ENCODE measurements around the gene TRIM41.
A peak's percentile ranks its signal among the peaks of the same experiment; 100 is the strongest.
"Not testable (repeated sequence)": the region's sequence is repeated elsewhere in the genome, so short reads cannot be mapped to it uniquely, and the experiment has no call there.

TRIM41 gene

GRCh38 chr5:181210148-181210547 is 12.9 kb upstream of the TRIM41 start:
- not testable (repeated sequence) for DNase-seq (ENCODE audit: low read depth in 2 of 2)

GRCh38 chr5:181210698-181211097 is 12.4 kb upstream of the TRIM41 start:
- not testable (repeated sequence) for DNase-seq (ENCODE audit: low read depth in 2 of 2)

- DNase-seq (ENCODE audit: low read depth in 2 of 2) = no peak
Measured at GRCh38 chr5:181211208-181211607, 11.9 kb upstream of the TRIM41 start.

DNA sequence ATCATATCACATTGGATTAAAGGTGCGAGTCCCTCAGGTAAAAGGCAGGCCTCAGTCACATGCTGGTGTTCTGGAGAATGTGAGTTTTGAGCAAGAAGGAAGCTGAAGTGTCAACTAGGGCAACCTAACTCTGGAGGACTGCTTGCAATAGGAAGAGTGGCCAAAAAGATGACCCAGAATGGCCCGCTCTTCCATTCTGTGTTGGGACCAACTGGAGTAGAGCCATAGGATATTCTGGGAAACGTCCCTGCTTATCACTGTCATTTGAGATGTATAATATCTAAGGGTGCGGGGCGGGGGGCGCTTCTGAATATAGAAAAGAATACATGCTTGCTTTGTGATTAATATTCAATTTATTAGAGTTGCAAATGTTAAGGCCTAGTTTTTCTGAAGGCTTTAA is 11.0 kb upstream of the TRIM41 start:
- DNase-seq (ENCODE audit: low read depth in 2 of 2) = no peak

DNA sequence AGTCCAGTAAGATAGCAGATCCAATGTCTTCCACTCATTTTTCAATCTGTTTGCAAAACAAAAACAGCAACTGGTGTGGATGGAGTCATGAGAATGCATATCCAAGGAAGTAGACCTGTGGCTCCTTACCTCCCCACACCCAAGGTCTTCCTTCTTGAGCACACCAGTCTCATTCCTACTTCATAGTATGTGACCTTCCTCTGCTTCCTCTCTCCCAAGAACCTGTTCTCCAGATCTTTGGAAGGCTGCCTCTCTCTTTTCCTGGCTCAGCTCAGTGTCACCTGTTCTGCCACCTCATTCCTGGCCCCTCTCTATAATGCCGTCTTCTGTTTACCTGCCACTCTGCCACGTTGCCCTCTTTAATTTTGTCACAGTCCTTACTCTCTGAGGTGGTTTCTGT is 10.1 kb upstream of the TRIM41 start:
- no peak for DNase-seq (ENCODE audit: low read depth in 2 of 2)

- not testable (repeated sequence) for DNase-seq (ENCODE audit: low read depth in 2 of 2)
Measured at GRCh38 chr5:181214249-181214648, 8.8 kb upstream of the TRIM41 start.

GRCh38 chr5:181215997-181216989 is 6.8 kb upstream of the TRIM41 start:
- DNase-seq (ENCODE audit: low read depth in 2 of 2) = no peak

GRCh38 chr5:181217111-181217802 is 5.8 kb upstream of the TRIM41 start:
- no peak for DNase-seq (ENCODE audit: low read depth in 2 of 2)

GRCh38 chr5:181217803-181218062 is 5.3 kb upstream of the TRIM41 start:
- no peak for DNase-seq (ENCODE audit: low read depth in 2 of 2)

GRCh38 chr5:181218795-181219124 is 4.3 kb upstream of the TRIM41 start:
- no peak for DNase-seq (ENCODE audit: low read depth in 2 of 2)

DNA sequence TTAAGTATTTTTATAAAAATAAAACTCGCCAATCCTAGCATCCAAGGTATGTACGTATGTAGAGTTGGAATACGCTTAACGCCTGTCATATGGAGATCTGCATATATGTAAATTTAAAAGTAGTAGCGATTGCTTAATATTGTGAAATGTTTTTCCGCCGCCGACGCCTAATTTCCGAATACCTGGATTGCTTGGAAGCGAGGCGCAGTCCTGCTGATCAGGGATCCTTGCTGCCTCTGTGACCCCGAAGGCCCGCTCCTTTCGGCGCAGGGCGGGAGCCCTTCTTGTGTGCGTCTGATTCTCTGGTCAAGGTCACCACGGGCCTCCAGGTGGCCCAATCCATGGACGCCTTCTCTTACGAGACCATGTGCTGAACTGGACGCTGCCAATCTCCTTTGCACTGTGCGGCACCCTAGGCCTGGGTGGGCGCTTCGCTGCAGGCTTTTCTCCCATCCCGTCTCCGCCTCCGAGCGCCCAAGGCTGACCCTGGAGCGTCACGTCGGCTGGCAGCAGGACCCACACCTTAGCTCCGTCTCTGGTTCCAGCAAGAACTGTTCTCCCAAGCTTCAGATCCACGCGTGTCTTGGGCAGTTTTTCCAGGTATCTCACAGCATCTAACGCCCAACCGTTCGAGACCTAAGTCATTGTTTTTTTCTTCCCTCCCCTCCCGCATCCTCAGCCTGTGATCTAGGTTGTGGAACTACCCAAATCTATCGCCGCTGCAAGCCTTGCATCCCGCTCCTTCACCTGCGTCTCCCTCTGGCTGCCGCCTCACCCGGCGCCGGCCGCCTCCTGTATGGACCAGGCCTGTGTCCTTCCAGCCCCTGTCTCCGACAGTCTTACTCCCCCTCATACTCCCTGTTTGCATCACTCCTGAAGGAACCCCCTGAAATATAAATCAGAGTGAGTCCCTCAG is 3.6 kb upstream of the TRIM41 start:
- no peak for DNase-seq (ENCODE audit: low read depth in 2 of 2)

- DNase-seq (ENCODE audit: low read depth in 2 of 2) = no peak
Measured at GRCh38 chr5:181220178-181220515, 2.9 kb upstream of the TRIM41 start.

DNA sequence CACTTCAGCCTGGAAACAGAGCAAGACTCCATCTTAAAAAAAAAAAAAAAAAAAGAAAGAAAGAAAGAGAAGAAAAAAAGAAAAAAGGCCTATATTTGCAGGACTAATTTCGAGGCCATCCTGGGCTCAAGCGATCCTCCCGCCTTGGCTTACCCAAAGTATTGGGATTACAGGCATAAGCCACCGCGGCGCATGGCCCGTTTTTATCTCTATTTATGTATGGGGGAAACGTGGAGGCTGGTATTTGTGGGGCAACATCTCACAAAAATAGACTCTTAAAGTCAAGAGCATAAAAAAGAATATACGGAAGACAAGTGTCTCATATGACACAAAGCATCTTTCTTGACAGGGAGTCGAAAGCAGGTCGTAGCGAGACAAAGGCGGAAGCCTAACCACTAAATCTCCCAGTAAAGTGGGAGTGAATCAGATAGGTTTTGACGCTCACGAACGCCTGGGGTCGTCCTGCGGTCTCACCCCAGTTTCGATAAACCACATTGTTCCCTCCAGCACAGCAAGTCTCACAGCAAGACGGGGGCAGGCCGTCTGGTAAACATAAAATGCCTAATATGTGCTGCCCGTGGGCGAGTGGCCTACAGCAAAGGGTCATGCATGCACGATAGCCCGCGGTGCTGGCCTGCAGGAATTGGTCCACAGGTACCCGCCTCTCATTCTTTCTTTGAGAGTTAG is 1.8 kb upstream of the TRIM41 start:
- DNase-seq (ENCODE audit: low read depth in 2 of 2) = no peak

- peak; percentile 90 to 97 for DNase-seq (ENCODE audit: low read depth in 2 of 2)
Measured at GRCh38 chr5:181221792-181222629, 1.1 kb upstream of the TRIM41 start.

DNA sequence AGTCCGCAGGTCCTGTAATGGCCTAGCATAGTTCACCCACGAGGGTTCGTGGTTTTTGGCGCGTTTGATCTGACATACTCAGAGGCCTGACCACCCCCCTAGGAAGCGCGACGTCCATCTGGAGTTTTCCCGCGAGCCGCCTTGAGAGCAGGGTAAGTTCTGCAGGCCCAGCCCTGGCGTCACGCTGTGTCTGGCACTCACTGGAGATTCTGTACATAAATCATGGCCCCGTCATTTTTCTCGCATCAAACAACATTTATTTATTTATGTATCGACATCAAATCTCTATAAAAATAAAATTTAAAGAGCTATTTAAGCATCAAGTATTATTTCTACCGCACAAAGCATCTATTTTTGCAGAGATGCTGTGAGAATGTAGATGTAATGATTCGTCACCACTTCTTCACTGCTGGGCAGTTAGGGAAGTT is 437 bp upstream of the TRIM41 start:
- DNase-seq (ENCODE audit: low read depth in 2 of 2) = no peak

- DNase-seq (ENCODE audit: low read depth in 2 of 2) = no peak
Measured at GRCh38 chr5:181223729-181224389, 778 bp downstream of the TRIM41 start.

GRCh38 chr5:181224390-181225229 is 1.5 kb downstream of the TRIM41 start:
- DNase-seq (ENCODE audit: low read depth in 2 of 2) = no peak

GRCh38 chr5:181229996-181230395 is 6.9 kb downstream of the TRIM41 start:
- DNase-seq (ENCODE audit: low read depth in 2 of 2) = no peak

DNA sequence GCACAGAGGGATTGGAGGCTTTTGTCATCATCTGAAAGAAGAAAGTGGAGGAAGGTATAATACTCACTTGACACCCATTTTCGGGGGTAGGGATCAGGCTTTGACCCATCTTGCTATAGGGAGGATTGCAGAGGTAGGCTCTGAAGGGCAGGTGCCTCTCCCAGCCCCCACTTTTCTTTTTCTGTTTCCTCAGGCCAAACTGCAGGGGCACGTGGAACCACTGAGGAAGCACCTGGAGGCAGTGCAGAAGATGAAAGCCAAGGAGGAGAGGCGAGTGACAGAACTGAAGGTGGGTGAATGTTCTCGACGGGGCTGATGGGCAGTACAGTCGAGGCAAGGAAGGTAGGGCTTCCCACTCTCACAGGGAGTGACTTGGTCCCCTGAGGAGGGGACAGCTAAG is 7.5 kb downstream of the TRIM41 start:
- DNase-seq (ENCODE audit: low read depth in 2 of 2) = no peak

Measured in stimulated activated CD8-positive, alpha-beta memory T cell treated with anti-CD3 and anti-CD28 coated beads, Interleukin-2, amount 100 ng/mL, for 48 hours (primary cell).